GM19324 (cell line): Measurements from ENCODE around the gene RAB4B.
"Not testable (repeated sequence)": the region's sequence is repeated elsewhere in the genome, so short reads cannot be mapped to it uniquely, and the experiment has no call there.

ENCODE experiments used
- ATAC-seq: cut with Tn5 transposase; IDR thresholded peaks from one replicate; pipeline ENCODE4 v1.9.1; 2021; ENCODE audit warnings: mild to moderate bottlenecking, moderate library complexity; ENCODE audit not compliant: unreplicated experiment, low FRiP score

RAB4B gene

DNA sequence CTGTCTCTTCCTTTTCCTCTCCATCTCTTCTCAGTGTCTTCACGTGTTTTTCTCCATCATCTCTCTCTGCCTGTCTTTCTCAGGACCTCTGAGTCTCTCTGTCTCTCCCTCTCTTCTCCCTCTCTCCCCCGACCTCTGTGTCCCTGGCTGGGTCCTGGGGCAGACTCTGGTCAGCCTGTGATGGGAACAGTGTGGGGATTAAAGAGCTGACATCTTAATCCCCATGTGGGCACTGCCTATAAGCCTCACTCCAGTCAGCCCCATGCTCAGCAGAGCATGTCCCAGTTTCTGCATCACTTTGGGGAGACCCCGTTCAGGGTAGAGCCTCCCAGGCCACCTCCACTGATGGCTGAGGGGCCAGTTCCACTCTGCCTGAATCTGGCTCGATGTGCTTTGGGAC is 37.2 kb downstream of the RAB4B start:
- no peak for ATAC-seq

DNA sequence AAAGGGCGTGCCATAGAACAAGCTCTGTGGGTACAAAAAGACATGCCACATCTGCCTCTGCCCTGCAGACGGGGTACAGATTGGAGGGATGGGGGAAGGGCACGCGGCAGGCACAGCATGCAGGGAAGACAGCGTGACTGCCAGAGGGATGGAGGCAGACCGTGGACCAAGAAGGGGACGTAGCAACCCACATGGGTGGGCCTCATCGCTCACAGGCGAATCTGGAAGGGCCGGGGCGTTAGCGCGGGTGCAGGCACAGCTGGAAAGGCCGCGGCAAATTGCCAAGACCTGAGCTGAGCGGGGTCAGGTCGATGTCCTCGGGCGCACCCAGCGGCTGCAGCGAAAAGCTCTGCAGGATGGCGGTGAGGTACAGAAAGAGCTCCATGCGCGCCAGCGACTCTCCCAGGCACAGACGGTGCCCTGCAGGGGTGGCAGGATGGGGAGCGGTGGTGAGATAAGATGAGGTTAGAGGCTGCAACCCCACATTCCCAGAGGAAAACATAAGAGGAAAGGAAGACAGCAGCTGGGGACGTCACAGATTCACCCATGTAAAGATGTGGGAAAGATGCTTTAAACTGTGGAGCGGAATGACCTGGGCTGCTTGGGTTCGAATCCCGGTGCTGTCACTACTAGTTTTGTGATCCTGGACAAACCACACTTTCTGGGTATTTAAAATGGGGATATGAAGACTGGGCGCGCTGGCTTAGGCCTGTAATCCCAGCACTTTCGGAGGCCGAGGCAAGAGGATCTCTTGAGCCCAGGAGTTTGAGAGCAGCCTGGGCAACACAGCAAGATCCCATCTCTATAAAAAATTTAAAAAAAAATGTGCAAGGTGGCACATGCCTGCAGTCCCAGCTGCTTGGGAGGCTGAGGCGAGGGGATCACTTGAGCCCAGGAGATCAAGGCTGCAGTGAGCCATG is 40.7 kb downstream of the RAB4B start:
- ATAC-seq: not testable (repeated sequence)

DNA sequence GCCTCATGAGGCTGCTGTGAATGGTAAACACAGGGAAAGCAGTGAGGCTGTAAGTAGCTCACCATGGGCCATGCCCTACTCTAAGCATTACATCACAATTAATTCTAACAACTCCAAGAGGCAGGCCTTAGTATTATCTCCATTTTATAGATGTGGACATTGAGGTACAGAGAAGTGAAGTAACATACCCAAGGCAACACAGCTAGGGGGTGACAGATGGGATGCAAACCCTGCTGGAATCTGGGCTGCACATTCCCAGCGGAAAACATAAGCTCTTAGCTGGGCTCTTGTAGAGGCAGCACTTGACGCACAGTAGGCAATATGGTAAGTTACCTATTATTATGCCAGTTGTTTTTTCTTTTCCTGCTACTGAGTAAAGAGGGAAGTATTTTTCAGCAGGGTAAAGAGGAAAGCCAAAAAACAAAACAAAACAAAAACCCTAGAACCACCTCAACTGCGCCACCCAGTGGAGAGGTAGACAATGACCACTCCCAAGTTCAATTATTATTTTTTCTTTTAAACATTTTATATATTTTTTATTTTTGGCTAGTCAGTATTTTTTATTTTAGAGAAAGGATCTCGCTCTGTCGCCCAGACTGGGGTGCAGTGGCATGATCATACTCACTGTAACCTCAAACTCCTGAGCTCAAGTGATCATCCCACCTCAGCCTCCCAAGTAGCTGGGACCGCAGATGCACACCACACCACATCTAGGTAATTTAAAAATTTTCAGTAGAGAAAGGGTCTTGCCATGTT is 41.6 kb downstream of the RAB4B start:
- ATAC-seq: not testable (repeated sequence)

DNA sequence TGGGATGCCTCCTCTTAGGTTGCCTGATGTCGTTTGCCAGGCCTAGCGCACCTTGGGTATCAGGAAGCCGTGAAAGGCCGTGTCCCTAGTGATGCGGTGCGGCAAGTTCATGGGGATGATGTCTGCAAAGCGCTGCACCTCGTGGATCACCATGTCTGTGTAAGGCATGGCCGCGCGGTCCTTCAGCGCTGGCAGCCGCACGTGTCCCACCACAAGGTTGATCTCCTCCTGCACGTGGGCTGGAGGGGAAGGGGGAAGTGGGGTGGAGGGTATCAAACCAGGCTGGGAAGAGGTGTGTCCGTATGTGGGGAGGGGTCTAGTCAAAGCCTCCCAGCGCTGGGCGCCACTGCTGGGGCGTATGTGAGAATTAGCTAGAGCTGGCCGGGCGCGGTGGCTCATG is 44.1 kb downstream of the RAB4B start:
- ATAC-seq: no peak

DNA sequence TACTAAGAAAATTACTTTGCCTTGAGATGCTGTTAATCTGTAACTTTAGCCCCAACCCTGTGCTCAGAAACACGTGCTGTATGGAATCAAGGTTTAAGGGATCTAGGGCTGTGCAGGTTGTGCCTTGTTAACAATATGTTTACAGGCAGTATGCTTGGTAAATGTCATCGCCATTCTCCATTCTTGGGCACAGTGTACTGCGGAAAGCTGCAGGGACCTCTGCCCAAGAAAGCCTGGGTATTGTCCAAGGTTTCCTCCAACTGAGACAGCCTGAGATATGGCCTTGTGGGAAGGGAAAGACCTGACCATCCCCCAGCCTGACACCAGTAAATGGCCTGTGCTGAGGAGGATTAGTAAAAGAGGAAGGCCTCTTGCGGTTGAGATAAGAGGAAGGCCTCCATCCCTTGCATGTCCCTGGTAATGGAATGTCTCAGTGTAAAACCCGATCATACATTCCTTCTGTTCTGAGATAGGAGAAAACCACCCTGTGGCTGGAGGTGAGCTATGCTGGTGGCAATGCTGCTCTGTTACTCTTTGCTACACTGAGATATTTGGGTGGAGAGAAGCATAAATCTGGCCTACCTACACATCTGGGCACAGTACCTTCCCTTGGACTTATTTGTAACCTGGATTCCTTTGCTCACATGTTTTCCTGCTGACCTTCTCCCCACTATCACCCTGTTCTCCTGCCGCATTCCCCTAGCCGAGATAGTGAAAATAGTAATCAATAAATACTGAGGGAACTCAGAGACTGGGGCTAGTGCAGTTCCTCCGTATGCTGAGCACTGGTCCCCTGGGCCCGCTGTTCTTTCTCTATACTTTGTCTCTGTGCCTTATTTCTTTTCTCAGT is 44.9 kb downstream of the RAB4B start:
- ATAC-seq: not testable (repeated sequence)

DNA sequence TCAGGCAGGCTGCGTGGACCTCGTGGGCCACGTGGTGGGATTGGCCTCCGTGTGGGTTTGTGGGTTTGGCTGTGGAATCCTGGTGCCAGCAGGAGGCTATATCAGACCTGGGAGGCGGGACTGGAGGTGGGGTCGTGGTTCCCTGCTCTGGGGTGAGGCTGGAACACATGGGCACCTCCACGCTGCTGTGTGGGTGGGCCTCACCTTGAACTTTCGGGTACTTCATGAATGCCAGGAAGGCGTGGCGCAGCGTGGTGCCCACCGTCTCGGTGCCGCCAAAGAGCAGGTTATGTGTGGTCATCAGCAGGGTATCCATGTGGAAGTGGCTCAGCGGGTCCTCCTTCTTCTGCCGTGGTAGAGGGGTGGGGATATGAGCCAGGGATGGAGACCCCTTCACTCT is 46.9 kb downstream of the RAB4B start:
- not testable (repeated sequence) for ATAC-seq

DNA sequence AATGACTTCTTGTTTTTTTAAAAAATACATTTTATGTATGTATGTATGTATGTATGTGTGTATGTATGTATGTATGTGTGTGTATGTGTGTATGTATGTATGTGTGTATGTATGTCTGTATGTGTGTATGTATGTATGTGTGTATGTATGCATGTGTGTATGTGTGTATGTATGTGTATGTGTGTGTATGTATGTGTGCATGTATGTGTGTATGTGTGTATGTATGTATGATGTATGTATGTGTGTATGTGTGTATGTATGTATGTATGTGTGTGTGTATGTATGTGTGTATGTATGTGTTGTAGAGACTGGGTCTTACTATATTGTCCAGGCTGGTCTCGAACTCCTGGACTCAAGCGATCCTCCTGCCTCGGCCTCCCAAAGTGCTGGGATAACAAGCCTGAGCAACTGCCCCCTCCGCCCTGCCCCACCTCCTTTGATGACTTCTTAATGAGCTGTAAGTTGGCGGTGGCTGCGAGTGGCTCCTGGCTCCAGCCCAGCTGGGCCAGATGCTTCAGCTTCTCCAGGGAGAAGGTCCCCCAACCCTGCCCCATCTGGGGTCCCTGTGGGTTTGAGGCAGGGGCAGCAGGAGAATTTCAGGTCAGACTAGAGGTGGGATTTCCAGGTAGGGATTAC is 47.5 kb downstream of the RAB4B start:
- not testable (repeated sequence) for ATAC-seq

DNA sequence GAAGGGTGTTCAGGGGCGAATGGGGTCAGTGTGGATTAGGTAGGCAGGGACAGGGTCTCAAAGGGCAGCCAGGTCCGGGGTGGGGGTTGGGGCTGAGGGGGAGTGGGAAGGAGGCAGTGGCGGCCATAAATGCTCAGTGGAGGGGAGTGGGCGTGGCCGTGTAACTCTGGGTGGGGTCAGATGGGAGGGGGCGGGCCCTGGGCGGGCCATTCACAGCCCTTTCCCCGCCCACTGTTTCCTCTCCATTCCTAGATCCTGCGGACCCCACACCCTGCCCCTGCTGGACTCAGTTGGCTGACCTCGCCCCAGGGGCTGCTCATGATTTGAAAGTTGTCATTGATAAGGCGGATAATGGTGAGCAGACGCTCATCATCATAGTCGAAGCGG is 48.3 kb downstream of the RAB4B start:
- not testable (repeated sequence) for ATAC-seq

DNA sequence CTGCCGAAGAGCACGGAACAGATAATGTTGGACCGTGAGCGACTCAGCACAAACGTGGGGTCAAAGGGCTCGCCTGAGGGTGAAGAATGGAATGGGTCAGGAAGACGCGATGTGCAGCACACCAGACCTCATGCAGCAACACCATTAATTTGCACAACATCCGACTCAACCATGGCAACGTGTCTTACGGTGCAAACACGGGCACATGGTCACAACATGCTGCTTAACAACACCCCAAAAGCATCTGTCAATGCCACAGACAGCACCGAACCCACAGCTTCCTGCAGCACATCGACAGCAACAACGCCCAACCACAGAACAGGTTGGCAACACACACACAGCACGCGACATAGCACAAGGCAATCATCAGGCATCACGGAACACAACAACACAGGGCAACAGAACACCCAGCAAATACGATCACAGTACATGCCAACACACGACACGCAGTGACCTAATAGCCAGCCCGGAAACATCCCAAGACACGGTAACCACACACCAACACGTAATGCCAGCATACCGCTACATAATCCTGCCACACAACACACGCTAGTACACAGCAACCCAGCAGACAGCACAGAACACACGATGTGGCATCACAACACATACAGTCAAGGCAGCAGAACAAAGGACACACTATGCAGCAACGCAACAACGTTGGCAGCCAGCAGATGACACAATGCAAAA is 48.8 kb downstream of the RAB4B start:
- ATAC-seq: not testable (repeated sequence)

DNA sequence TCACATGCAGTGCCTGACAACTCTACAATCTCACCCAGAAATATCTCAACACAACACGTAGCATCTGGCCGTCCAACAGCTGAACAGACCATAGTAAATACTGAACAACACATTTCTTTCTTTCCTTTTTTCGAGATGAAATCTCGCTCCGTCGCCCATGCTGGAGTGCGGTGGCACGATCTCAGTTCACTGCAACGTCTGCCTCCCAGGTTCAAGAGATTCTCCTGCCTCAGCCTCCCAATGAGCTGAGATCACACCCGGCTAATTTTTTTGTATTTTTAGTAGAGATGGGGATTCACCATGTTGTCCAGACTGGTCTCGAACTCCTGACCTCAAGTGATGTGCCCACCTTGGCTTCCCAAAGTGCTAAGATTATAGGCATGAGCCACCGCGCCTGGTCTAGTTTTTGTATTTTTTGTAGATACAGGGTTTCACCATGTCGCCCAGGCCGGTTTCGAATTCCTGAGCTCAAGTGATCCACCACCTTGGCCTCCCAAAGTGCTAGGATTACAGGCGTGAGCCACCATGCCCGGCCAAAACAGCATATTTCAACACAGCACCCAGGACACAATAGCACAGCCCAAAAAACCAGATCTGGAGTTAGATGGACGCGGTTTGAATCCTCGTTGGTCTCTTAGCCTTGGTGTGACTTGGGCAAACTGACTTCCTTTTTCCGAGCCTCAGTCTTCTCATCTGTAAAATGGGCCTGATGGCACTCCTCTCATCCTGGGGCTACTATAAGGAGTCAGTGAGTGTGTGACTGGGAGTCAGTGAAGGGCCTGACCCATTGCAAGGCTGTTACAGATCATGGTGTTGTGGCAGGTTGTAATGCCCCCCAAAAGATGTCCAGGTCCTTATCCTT is 49.6 kb downstream of the RAB4B start:
- ATAC-seq: no peak

DNA sequence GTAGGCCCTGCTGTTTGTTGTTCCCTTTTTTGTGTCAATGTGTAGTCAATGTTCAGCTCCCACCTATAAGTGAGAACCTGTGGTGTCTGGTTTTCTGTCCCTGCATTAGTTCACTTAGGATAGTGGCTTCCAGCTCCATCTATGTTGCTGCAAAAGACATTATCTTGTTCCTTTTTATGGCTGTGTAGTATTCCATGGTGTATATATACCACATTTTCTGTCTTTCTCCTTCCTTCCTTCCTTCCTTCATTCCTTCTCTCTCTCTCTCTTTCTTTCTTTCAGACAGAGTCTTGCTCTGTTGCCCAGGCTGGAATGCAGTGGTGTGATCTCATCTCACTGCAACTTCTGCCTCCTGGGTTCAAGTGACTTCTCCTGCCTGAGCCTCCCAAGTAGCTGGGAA is 51.2 kb downstream of the RAB4B start:
- ATAC-seq: no peak

DNA sequence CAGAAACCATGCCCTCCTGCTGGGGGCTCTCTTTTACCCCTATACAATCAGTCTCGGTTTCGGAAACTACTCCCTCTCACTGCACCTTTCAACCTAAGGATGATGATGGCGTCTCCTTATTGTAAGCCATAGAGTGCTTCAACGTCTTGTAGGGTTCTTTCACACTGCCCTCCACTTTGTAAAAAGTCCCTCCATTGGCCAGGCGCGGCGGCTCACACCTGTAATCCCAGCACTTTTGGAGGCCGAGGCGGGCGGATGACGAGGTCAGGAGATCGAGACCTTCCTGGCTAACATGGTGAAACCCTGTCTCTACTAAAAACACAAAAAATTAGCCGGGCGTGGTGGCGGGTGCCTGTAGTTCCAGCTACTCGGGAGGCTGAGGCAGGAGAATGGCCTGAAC is 52.7 kb downstream of the RAB4B start:
- not testable (repeated sequence) for ATAC-seq

DNA sequence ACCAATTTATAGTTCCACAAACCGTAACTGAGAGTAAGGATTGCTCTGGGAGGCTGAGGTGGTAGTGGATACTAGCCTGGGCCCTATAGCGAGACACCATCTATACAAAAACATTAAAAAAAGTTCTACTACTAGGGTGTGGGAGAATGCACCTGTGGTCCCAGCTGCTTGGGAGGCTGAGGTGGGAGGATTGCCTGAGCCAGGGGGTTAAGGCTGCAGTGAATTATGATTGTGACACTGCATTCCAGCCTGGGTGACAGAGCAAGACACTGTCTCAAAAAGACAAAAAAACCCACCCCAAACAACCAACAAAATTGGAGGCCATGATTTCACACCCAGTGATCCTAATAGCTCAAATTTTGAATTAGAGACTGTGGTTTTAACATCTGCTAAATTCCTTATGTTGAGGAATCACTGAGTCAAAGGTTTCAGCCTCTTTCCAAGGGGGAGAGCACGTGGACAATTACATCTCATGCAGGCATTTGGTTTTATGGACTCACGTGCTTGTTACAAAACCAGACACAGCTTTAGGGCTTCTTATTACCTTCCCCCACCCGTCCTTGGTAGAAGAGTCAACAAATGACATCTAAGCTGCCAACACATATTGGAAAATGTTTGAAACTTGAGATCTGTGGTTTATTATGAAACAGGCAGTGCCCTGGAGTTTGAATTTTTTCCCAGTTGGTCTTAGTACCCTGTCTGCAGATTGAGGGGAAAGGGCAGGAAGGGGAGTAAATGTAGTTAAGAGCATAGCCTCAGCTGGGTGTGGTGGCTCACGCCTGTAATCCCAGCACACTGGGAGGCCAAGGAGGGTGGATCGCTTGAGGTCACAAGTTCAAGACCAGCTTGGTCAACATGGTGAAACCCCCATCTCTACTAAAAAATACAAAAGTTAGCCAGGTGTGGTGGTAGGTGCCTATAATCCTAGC is 53.7 kb downstream of the RAB4B start:
- ATAC-seq: no peak

DNA sequence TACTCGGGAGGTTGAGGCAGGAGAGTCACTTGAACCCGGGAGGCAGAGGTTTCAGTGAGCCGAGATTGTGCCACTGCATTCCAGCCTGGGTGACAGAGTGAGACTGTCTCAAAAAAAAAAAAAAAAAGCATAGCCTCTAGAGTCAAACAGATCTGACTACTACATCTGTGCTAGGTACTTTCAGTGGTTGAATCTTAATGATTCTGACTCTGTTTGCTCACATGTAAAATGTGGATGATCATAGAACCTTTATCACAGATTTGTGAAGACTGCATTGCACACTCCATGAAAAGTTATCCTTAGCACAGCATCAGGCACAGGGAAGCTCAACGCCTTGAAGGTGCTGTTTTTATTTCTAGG is 54.4 kb downstream of the RAB4B start:
- ATAC-seq: not testable (repeated sequence)

DNA sequence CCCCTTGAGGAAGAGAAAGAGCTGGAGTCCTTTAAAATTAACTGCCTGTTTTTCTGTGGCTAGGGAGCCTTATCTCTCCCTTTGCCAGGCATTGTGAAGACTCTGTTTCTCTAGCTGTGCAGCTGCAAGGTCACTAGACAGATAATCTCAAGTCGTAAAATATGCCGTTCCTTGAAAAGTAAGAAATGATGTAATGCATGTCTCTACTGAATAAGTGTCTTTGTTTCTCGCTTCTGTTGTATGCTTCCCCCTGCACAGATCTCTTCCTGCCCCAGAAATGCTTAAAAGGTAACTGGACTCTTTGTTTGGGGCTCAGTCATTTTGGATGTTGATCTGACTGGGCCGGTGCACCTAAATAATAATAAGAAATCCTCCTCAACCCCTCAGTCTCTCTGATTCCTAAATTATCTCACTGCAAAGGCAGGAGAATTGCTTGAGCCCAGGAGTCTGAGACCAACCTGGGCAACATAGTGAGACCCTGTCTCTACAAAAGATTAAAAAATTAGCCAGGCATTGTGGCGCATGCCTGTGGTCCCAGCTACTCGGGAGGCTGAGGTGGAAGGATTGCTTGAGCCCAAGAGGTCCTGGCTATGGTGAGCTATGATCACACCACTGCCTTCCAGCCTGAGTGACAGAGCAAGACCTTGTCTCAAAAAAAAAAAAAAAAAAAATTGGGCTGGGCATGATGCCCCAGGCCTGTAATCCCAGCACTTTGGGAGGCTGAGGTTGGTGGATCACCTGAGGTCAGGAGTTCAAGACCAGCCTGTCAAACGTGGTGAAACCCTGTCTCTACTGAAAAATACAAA is 55.9 kb downstream of the RAB4B start:
- not testable (repeated sequence) for ATAC-seq

DNA sequence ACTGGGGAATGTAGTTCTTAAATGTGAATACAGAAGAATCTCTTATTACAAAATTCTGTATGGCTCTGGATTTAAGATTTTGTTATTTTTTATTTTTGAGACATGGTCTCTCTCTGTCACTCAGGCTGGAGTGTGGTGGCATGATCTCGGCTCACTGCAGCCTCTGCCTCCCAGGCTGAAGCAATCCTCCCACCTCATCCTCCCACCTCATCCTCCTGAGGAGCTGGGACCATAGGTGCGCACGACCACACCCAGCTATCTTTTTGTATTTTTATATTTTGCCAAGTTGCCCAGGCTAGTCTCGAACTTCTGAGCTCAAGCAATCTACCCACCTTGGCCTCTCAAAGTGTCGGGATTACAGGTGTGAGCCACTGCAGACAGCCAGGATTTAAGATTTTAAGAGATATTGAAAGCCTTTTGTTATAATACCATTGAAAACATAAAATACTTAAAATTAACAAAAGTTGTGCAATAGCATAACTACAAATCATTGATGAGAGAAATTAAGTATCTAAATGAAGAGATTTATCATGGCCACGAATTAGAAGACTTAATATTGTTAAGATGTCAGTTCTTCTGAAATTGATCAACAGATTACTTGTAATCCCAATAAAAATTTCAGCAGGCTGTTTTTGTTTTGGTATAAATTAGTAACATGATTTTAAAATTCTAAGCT is 58.8 kb downstream of the RAB4B start:
- no peak for ATAC-seq
